Breast epithelium (tissue), 3 donors: ENCODE results near the gene BRD8.
"Not testable (repeated sequence)": the region's sequence is repeated elsewhere in the genome, so short reads cannot be mapped to it uniquely, and the experiment has no call there.

Experiments used
- POLR2A ChIP-seq: fragments of 450-650 bp; IDR thresholded peaks from one replicate; pipeline ENCODE4 v1.6.1; 2016; ENCODE audit warnings: antibody characterized with exemption, mild to moderate bottlenecking, moderate library complexity
- POLR2AphosphoS5 ChIP-seq, 3 donors: sonication (generic); formaldehyde crosslinking; IDR thresholded peaks; one replicate each; pipeline ENCODE4 v1.6.1; 2017; ENCODE audit warnings: antibody characterized with exemption in 3 of 3
- TF ChIP-seq, protein P1 (sequence below), 3 donors: fragments of 450-650 bp; IDR thresholded peaks; one replicate each; pipeline ENCODE4 v1.5.1; 2016 to 2017; ENCODE audit warnings: antibody characterized with exemption in 3 of 3, mild to moderate bottlenecking in 3 of 3, moderate library complexity in 3 of 3

DNA sequence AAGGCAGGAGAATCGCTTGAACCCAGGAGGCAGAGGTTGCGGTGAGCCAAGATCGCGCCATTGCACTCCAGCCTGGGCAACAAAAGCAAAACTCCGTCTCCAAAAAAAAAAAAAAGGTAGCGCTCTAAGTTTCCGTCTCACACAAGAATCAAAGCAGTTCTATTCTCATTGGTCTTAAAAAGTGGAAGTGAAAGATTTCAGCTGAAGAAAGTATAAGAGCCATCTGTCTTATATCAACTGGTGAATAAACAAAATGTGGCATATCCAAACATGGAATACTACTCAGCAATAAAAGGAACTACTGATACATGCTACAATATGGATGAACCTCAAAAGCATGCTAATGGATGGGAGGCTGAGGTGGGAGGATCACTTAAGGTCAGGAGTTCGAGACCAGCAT is 15.4 kb upstream of the BRD8 start:
- not testable (repeated sequence) for TF ChIP-seq POLR2A; POLR2AphosphoS5 (IDR thresholded peaks at IDR 0.05)
- TF ChIP-seq, protein P1, sequence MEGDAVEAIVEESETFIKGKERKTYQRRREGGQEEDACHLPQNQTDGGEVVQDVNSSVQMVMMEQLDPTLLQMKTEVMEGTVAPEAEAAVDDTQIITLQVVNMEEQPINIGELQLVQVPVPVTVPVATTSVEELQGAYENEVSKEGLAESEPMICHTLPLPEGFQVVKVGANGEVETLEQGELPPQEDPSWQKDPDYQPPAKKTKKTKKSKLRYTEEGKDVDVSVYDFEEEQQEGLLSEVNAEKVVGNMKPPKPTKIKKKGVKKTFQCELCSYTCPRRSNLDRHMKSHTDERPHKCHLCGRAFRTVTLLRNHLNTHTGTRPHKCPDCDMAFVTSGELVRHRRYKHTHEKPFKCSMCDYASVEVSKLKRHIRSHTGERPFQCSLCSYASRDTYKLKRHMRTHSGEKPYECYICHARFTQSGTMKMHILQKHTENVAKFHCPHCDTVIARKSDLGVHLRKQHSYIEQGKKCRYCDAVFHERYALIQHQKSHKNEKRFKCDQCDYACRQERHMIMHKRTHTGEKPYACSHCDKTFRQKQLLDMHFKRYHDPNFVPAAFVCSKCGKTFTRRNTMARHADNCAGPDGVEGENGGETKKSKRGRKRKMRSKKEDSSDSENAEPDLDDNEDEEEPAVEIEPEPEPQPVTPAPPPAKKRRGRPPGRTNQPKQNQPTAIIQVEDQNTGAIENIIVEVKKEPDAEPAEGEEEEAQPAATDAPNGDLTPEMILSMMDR (IDR thresholded peaks at IDR 0.05): not testable (repeated sequence)
